ENCODE measurements around the gene ZNF577.
A peak's percentile ranks its signal among the peaks of the same experiment; 100 is the strongest.

ZNF577 gene

DNA sequence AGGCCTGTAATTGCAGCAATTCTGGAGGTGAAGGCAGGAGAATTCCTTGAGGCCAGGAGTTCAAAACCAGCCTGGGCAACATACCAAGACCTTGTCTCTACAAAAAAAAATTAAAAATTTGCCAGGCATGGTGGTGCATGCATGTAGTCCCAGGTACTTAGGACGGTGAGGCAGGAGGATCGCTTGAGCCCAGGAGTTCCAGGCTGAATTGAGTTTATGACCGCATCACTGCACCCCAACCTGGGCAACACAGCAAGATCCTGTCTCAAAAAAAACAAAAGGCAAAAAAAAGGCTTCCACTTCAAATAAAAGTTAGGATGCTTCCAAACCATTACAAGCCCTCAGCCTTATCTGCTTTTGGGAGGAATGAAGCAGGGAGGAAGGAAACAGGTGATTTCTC is 5.2 kb downstream of the ZNF577 start:
- H3K27ac ChIP-seq (ENCODE audit: low read depth in 2 of 2, low read length in 2 of 2) = no peak overlapping the region
- H3K9ac ChIP-seq (ENCODE audit: low read depth in 1 of 2, low read length in 2 of 2) = no peak overlapping the region
- peaks cover 0 to 3% of the 10 kb centered on the region in 2 donors for H3K4me1 ChIP-seq (ENCODE audit: control insufficient read depth in 2 of 2, insufficient read depth in 2 of 2, low read length in 2 of 2)
- peaks cover 20 to 25% of the 10 kb centered on the region in 2 donors for H3K9me3 ChIP-seq (ENCODE audit: control insufficient read depth in 2 of 2, low read length in 2 of 2)
- peaks cover 17 to 20% of the 10 kb centered on the region in 2 donors for H3K36me3 ChIP-seq (ENCODE audit: control insufficient read depth in 2 of 2, insufficient read depth in 2 of 2, low read length in 2 of 2)
- no peak overlapping the region for H3K4me3 ChIP-seq (ENCODE audit: low read length in 2 of 2)
- H3K27me3 ChIP-seq (ENCODE audit: control insufficient read depth in 2 of 2, insufficient read depth in 2 of 2, low read length in 2 of 2) = no peaks in the 10 kb centered on the region

DNA sequence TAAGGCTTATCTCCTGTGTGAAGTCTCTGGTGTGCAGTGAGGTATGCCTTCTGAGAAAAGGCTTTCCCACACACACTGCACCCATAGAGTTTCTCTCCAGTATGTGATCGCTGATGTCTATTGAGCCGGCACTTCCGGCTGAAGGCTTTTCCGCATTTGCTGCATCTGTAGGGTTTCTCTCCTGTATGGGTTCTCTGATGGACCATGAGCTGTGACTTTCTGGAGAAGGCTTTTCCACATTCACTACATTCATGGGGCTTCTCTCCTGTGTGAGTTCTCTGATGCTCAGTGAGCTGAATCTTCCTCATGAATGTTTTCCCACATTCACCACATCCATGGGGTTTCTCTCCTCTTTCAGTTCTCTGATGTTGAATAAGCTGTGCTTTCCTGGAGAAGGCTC is 14.7 kb downstream of the ZNF577 start:
- H3K36me3 ChIP-seq (ENCODE audit: control insufficient read depth in 2 of 2, insufficient read depth in 2 of 2, low read length in 2 of 2) = peaks cover 44 to 45% of the 10 kb centered on the region in 2 donors

DNA sequence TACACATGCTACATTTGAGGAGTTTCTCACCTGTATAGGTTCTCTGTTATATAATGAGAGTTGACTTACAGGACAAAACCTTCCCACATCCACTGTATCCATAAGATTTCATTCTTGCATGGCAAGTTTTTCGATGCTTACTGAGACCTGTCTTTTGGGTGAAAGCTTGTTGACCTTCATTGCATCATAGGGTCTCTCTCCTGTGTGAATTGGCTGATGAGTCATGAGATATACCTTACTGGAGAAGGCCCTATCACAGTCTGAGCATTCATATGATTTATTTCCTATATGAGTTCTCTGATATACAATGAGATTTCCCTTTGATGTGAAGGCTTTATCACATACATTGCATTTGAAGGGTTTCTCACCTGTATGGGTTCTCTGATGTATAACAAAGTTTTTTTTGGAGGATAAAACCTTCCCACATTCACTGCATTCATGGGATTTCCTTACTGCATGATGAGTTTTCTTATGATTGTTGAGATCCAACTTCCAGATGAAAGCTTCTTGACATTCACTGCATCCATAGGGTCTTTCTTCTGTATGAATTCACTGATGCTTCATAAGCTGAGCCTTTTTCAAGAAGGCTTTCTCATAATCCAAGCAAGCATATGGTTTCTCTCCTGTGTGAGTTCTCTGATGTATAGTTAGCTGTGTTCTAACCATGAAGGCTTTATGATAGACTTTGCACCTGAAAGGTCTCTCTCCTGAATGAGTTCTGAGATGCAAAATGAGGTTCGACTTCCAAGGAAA is 25.7 kb downstream of the ZNF577 start:
- no peaks in the 10 kb centered on the region for H3K36me3 ChIP-seq (ENCODE audit: control insufficient read depth in 2 of 2, insufficient read depth in 2 of 2, low read length in 2 of 2)
- peaks cover 40 to 43% of the 10 kb centered on the region in 2 donors for H3K9me3 ChIP-seq (ENCODE audit: control insufficient read depth in 2 of 2, low read length in 2 of 2)

More for the DNA sequence above, 14.7 kb downstream of the ZNF577 start:
- H3K27ac ChIP-seq (ENCODE audit: low read depth in 2 of 2, low read length in 2 of 2) = no peak overlapping the region
- no peaks in the 10 kb centered on the region for H3K27me3 ChIP-seq (ENCODE audit: control insufficient read depth in 2 of 2, insufficient read depth in 2 of 2, low read length in 2 of 2)
- no peak overlapping the region for H3K4me3 ChIP-seq (ENCODE audit: low read length in 2 of 2)
- H3K9ac ChIP-seq (ENCODE audit: low read depth in 1 of 2, low read length in 2 of 2) = no peak overlapping the region
- peaks cover 58 to 59% of the 10 kb centered on the region in 2 donors for H3K9me3 ChIP-seq (ENCODE audit: control insufficient read depth in 2 of 2, low read length in 2 of 2)
- H3K4me1 ChIP-seq (ENCODE audit: control insufficient read depth in 2 of 2, insufficient read depth in 2 of 2, low read length in 2 of 2) = no peaks in the 10 kb centered on the region

DNA sequence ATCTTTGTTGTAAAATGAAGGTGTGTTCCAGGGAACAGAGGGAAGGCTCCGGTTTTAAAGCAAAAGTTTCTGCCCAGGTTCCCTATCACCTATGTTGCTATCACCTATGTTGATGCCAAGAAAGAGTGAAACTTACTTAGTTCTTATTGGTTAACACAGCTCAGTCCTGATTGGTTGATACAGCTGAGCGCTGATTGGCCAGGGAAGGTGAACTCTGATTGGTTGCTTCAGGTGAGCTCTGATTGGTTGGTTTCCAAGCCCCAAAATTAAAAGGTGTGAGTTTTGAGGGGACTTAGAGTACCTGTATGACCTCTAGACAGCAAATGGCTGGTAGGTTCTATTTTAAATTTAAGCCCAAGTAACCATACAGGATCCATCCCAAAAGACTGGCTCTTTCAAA is 50.6 kb downstream of the ZNF577 start:
- H3K27me3 ChIP-seq (ENCODE audit: control insufficient read depth in 2 of 2, insufficient read depth in 2 of 2, low read length in 2 of 2) = no peaks in the 10 kb centered on the region
- no peaks in the 10 kb centered on the region for H3K36me3 ChIP-seq (ENCODE audit: control insufficient read depth in 2 of 2, insufficient read depth in 2 of 2, low read length in 2 of 2)
- H3K9me3 ChIP-seq (ENCODE audit: control insufficient read depth in 2 of 2, low read length in 2 of 2) = peaks cover 0 to 6% of the 10 kb centered on the region in 2 donors
- H3K27ac ChIP-seq (ENCODE audit: low read depth in 2 of 2, low read length in 2 of 2) = no peak overlapping the region
- no peak overlapping the region for H3K4me3 ChIP-seq (ENCODE audit: low read length in 2 of 2)
- H3K4me1 ChIP-seq (ENCODE audit: control insufficient read depth in 2 of 2, insufficient read depth in 2 of 2, low read length in 2 of 2) = no peaks in the 10 kb centered on the region
- no peak overlapping the region for H3K9ac ChIP-seq (ENCODE audit: low read depth in 1 of 2, low read length in 2 of 2)

More for the DNA sequence above, 25.7 kb downstream of the ZNF577 start:
- no peak overlapping the region for H3K27ac ChIP-seq (ENCODE audit: low read depth in 2 of 2, low read length in 2 of 2)
- H3K9ac ChIP-seq (ENCODE audit: low read depth in 1 of 2, low read length in 2 of 2) = no peak overlapping the region
- H3K27me3 ChIP-seq (ENCODE audit: control insufficient read depth in 2 of 2, insufficient read depth in 2 of 2, low read length in 2 of 2) = no peaks in the 10 kb centered on the region
- no peaks in the 10 kb centered on the region for H3K4me1 ChIP-seq (ENCODE audit: control insufficient read depth in 2 of 2, insufficient read depth in 2 of 2, low read length in 2 of 2)
- H3K4me3 ChIP-seq (ENCODE audit: low read length in 2 of 2) = no peak overlapping the region

DNA sequence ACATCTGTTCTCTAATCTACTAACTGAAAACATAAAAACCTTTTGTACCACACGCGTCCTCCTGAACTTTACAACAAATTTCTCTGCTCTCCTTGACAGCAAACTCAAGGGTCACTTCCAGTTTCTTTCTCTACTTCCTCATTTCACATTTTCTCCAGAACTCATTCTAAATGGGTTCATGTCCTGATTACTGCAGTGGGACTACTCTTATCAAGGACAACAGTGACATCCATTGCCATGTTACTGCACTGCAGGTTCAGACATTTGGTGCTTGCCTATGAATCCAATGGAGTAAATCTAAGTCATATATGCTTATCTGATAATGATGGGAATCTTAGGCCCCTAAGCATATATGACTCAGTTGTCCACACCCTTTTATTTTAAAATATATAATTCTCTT is 57.5 kb downstream of the ZNF577 start:
- no peak overlapping the region for H3K4me3 ChIP-seq (ENCODE audit: low read length in 2 of 2)
- H3K27ac ChIP-seq (ENCODE audit: low read depth in 2 of 2, low read length in 2 of 2) = no peak overlapping the region
- no peaks in the 10 kb centered on the region for H3K36me3 ChIP-seq (ENCODE audit: control insufficient read depth in 2 of 2, insufficient read depth in 2 of 2, low read length in 2 of 2)
- H3K4me1 ChIP-seq (ENCODE audit: control insufficient read depth in 2 of 2, insufficient read depth in 2 of 2, low read length in 2 of 2) = no peaks in the 10 kb centered on the region
- no peaks in the 10 kb centered on the region for H3K27me3 ChIP-seq (ENCODE audit: control insufficient read depth in 2 of 2, insufficient read depth in 2 of 2, low read length in 2 of 2)
- H3K9me3 ChIP-seq (ENCODE audit: control insufficient read depth in 2 of 2, low read length in 2 of 2) = peaks cover 3 to 4% of the 10 kb centered on the region in 2 donors
- no peak overlapping the region for H3K9ac ChIP-seq (ENCODE audit: low read depth in 1 of 2, low read length in 2 of 2)

DNA sequence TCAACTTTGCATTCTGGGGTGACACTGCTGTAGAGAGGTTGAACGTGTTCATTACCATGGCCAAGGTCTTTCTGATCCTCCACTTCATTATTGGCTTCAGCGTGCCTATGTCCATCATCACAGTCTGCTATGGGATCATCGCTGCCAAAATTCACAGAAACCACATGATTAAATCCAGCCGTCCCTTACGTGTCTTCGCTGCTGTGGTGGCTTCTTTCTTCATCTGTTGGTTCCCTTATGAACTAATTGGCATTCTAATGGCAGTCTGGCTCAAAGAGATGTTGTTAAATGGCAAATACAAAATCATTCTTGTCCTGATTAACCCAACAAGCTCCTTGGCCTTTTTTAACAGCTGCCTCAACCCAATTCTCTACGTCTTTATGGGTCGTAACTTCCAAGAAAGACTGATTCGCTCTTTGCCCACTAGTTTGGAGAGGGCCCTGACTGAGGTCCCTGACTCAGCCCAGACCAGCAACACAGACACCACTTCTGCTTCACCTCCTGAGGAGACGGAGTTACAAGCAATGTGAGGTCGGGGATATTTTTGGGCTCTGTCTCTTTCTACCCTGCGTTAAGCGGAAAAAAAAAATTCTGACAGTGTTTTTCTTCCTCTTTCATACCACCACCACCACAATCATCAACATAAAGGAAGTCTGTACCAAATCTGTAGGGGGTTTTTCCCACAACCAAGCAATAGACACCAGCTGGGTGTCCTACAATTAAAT is 63.3 kb downstream of the ZNF577 start:
- Histone ChIP-seq H3K27me3 (ENCODE audit: control insufficient read depth in 2 of 2, insufficient read depth in 2 of 2, low read length in 2 of 2) (no peaks in the 10 kb centered on the region), H3K9ac (ENCODE audit: low read depth in 1 of 2, low read length in 2 of 2) (no peak overlapping the region), H3K4me1 (ENCODE audit: control insufficient read depth in 2 of 2, insufficient read depth in 2 of 2, low read length in 2 of 2) (no peaks in the 10 kb centered on the region), H3K27ac (ENCODE audit: low read depth in 2 of 2, low read length in 2 of 2) (peak overlapping the region in 1 of 2 donors; percentile 6), H3K36me3 (ENCODE audit: control insufficient read depth in 2 of 2, insufficient read depth in 2 of 2, low read length in 2 of 2) (no peaks in the 10 kb centered on the region), H3K4me3 (ENCODE audit: low read length in 2 of 2) (no peak overlapping the region), H3K9me3 (ENCODE audit: control insufficient read depth in 2 of 2, low read length in 2 of 2) (peaks cover 3 to 4% of the 10 kb centered on the region in 2 donors)

DNA sequence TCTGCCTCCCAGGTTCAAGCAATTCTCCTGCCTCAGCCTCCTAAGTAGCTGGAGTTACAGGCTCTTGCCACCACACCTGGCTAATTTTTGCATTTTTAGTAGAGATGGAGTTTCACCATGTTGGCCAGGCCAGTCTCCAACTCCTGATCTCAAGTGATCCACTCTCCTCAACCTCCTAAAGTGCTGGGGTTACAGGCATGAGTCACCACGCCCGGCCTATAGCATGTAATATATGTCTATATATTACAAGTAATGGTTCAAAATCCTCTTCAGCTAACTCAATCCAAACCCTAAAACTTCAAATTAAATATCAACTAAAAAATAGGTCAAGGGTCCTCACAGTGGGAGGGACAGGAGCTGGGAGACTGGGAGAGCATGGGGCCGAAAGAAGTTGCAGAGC is 64.8 kb downstream of the ZNF577 start:
- Histone ChIP-seq H3K27ac (ENCODE audit: low read depth in 2 of 2, low read length in 2 of 2) (peak overlapping the region in 1 of 2 donors; percentile 7), H3K36me3 (ENCODE audit: control insufficient read depth in 2 of 2, insufficient read depth in 2 of 2, low read length in 2 of 2) (no peaks in the 10 kb centered on the region), H3K9ac (ENCODE audit: low read depth in 1 of 2, low read length in 2 of 2) (no peak overlapping the region), H3K4me3 (ENCODE audit: low read length in 2 of 2) (no peak overlapping the region), H3K4me1 (ENCODE audit: control insufficient read depth in 2 of 2, insufficient read depth in 2 of 2, low read length in 2 of 2) (no peaks in the 10 kb centered on the region), H3K27me3 (ENCODE audit: control insufficient read depth in 2 of 2, insufficient read depth in 2 of 2, low read length in 2 of 2) (no peaks in the 10 kb centered on the region), H3K9me3 (ENCODE audit: control insufficient read depth in 2 of 2, low read length in 2 of 2) (peaks cover 3 to 4% of the 10 kb centered on the region in 2 donors)

DNA sequence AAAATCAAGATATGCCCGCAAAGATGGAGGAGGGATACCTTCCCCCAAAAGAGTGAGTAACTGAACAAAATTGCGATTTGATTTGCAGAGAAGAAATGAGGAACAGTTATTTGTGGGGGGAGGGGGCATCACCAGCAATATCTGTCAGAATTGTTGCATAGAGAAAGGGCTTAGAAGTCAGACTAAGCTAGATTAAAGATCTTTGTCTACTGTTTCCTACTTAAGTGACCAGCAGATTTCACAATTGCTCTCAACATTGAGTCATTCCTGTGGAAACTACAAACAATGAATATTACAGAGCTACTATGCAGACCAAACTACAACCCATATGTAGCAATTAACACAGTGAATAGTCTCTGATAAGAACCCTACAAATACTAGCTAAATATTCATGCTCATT is 65.4 kb downstream of the ZNF577 start:
- Histone ChIP-seq H3K4me3 (ENCODE audit: low read length in 2 of 2) (no peak overlapping the region), H3K36me3 (ENCODE audit: control insufficient read depth in 2 of 2, insufficient read depth in 2 of 2, low read length in 2 of 2) (no peaks in the 10 kb centered on the region), H3K9me3 (ENCODE audit: control insufficient read depth in 2 of 2, low read length in 2 of 2) (peaks cover 3 to 4% of the 10 kb centered on the region in 2 donors), H3K9ac (ENCODE audit: low read depth in 1 of 2, low read length in 2 of 2) (no peak overlapping the region), H3K27ac (ENCODE audit: low read depth in 2 of 2, low read length in 2 of 2) (peak overlapping the region in 1 of 2 donors; percentile 22), H3K4me1 (ENCODE audit: control insufficient read depth in 2 of 2, insufficient read depth in 2 of 2, low read length in 2 of 2) (no peaks in the 10 kb centered on the region), H3K27me3 (ENCODE audit: control insufficient read depth in 2 of 2, insufficient read depth in 2 of 2, low read length in 2 of 2) (no peaks in the 10 kb centered on the region)

DNA sequence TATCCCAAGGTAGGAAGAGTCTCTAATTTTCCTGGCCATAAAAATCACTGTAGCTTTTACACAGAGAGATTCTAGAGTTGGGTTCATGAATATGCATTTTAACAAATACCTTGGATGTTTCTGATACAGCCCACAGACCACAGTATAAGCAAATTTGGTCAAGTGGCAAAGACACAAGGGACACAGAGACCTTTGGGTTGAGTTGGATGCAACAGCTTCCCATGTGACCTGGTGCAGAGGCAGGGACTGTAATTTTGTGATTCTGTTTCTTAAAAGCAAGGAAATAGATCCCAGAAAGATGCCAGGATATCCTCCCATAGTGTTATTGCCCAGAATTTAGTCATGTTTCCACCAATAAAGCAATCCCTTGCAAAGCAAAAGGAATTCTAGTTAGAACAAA is 65.8 kb downstream of the ZNF577 start:
- H3K27ac ChIP-seq (ENCODE audit: low read depth in 2 of 2, low read length in 2 of 2) = no peak overlapping the region
- no peaks in the 10 kb centered on the region for H3K4me1 ChIP-seq (ENCODE audit: control insufficient read depth in 2 of 2, insufficient read depth in 2 of 2, low read length in 2 of 2)
- no peaks in the 10 kb centered on the region for H3K36me3 ChIP-seq (ENCODE audit: control insufficient read depth in 2 of 2, insufficient read depth in 2 of 2, low read length in 2 of 2)
- H3K9ac ChIP-seq (ENCODE audit: low read depth in 1 of 2, low read length in 2 of 2) = no peak overlapping the region
- no peak overlapping the region for H3K4me3 ChIP-seq (ENCODE audit: low read length in 2 of 2)
- no peaks in the 10 kb centered on the region for H3K27me3 ChIP-seq (ENCODE audit: control insufficient read depth in 2 of 2, insufficient read depth in 2 of 2, low read length in 2 of 2)
- H3K9me3 ChIP-seq (ENCODE audit: control insufficient read depth in 2 of 2, low read length in 2 of 2) = peaks cover 3 to 4% of the 10 kb centered on the region in 2 donors

DNA sequence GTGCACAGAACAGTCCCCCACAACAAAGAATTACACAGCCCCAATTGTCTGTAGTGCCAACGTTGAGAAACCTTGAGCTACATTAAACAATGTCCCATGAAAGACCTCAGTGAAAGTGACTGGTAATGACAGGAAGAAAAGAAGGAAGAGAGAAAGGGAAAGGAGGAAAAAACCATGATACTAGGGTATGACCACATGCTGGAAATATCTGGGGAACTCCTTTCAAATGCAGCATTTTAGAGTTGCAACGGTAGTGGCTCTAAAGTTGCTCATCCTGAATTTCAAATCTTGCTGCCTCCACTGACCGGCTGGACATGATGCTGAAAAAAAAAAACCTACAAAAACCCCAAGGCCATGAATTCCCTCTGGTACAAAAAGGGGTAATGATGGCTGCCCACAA is 66.3 kb downstream of the ZNF577 start:
- Histone ChIP-seq H3K9me3 (ENCODE audit: control insufficient read depth in 2 of 2, low read length in 2 of 2) (peaks cover under 1 to 2% of the 10 kb centered on the region in 2 donors), H3K36me3 (ENCODE audit: control insufficient read depth in 2 of 2, insufficient read depth in 2 of 2, low read length in 2 of 2) (no peaks in the 10 kb centered on the region), H3K27ac (ENCODE audit: low read depth in 2 of 2, low read length in 2 of 2) (no peak overlapping the region), H3K4me3 (ENCODE audit: low read length in 2 of 2) (no peak overlapping the region), H3K4me1 (ENCODE audit: control insufficient read depth in 2 of 2, insufficient read depth in 2 of 2, low read length in 2 of 2) (no peaks in the 10 kb centered on the region), H3K27me3 (ENCODE audit: control insufficient read depth in 2 of 2, insufficient read depth in 2 of 2, low read length in 2 of 2) (no peaks in the 10 kb centered on the region), H3K9ac (ENCODE audit: low read depth in 1 of 2, low read length in 2 of 2) (no peak overlapping the region)

Measured in mucosa of rectum (tissue), 2 donors.